WI38 (cell line): ENCODE data around the gene CHEK1.
"Not testable (repeated sequence)": the region's sequence is repeated elsewhere in the genome, so short reads cannot be mapped to it uniquely, and the experiment has no call there.

Experiments used
- H3K4me3 ChIP-seq: 2 replicates; pipeline ENCODE4 v1.5.1; 2011; ENCODE audit warnings: low read depth, mild to moderate bottlenecking, control low read depth, low read length
- TF ChIP-seq, protein P1 (sequence below): IDR thresholded peaks from 2 replicates; pipeline ENCODE4 v1.5.1; 2012; ENCODE audit warnings: low read depth, mild to moderate bottlenecking, control low read depth, low read length

Gene CHEK1

DNA sequence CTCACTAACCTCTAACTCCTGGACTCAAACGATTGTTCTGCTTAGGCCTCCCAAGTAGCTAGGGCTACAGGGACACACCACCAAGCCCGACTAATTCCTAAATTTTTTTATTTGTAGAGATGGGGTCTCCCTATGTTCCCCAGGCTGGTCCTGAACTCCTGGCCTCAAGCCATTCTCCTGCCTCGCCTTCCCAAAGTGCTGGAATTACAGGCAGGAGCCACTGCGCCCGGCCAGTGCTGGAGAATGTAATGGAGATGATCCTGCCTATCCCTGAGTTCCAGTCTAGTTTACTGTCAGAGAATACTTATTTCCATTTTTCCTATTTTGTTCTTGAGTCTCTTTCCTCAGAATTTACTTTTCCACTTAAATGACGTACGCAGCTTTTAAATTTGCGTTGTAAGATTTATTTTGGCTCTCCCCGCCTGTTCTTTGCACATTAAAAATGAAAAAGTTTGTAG is at the start of gene CHEK1:
Gene CHEK1 (plus strand): TSS at position 408 of the 458 bp plus-strand sequence. CDS start 1,606 bp downstream, outside the sequence.
- H3K4me3 ChIP-seq: peak within 1 kb of the TSS; percentile 78
- TF ChIP-seq, protein P1, sequence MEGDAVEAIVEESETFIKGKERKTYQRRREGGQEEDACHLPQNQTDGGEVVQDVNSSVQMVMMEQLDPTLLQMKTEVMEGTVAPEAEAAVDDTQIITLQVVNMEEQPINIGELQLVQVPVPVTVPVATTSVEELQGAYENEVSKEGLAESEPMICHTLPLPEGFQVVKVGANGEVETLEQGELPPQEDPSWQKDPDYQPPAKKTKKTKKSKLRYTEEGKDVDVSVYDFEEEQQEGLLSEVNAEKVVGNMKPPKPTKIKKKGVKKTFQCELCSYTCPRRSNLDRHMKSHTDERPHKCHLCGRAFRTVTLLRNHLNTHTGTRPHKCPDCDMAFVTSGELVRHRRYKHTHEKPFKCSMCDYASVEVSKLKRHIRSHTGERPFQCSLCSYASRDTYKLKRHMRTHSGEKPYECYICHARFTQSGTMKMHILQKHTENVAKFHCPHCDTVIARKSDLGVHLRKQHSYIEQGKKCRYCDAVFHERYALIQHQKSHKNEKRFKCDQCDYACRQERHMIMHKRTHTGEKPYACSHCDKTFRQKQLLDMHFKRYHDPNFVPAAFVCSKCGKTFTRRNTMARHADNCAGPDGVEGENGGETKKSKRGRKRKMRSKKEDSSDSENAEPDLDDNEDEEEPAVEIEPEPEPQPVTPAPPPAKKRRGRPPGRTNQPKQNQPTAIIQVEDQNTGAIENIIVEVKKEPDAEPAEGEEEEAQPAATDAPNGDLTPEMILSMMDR: no peak

DNA sequence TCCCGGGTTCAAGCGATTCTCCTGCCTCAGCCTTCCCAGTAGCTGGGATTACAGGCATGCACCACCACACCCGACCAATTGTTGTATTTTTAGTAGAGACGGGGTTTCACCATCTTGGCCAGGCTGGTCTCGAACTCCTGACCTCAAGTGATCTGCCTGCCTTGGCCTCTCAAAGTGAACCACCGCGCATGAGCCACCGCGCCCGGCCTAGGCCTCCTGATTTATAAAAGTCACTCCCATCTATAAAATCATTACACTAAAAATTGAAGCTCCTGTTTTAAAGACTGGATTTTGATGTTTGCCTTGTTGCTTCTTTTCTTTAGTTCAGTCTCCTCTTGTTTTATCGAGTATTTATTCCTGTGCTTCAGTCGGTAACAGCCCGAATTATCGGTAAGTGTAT is 47.8 kb upstream of the CHEK1 start:
- H3K4me3 ChIP-seq: not testable (repeated sequence)

DNA sequence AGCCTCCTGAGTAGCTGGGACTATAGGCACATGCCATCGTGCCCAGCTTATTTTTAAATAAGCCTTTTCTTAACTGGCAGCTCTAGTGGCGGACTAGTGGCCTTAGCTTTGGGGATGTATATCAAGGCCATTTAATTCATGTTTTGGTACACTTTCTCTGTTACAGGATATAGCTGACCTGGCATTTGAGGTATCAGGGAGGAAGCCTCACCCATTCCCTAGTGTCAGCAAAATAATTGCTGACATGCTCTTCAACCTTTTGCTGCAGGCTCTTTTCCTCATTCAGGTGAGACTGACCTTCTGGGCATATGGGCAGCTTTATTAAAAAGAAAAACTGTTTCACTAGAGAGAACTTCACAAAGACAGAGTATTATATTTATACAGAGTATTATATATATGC is 46.2 kb upstream of the CHEK1 start:
- H3K4me3 ChIP-seq: no peak overlapping the region
- TF ChIP-seq, protein P1: no peak

DNA sequence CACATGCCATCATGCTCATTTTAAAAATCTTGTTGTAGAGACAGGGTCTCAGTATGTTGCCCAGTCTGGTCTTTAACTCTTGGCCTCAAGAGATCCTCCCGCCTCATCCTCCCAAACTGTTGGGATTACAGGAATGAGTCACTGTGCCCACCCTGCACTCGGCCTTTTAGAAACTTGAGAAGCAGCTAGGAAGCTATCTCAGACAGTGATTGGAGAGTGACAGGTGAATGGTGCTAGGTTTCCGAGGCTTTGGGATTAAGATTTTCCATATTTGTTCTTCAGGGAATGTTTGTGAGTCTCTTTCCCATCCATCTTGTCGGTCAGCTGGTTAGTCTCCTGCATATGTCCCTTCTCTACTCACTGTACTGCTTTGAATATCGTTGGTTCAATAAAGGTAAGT is 45.2 kb upstream of the CHEK1 start:
- no peak overlapping the region for H3K4me3 ChIP-seq
- TF ChIP-seq, protein P1: no peak

DNA sequence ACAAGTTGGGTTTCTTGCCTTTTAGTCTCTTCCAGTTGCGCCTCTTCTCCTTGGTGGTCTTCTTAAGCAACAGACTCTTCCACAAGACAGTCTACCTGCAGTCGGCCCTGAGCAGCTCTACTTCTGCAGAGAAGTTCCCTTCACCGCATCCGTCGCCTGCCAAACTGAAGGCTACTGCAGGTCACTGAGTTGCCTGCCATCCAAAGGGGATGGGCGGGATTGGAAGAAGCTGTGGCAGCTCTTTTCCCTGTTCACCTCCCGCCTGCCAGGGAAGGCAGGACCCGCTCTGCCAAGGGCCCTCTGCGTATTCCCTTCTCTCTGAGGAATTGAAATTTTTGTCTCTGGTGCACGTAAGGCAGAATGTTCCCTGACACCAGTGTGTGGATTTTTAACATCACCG is 41.5 kb upstream of the CHEK1 start:
- TF ChIP-seq, protein P1: no peak
- H3K4me3 ChIP-seq: no peak overlapping the region

DNA sequence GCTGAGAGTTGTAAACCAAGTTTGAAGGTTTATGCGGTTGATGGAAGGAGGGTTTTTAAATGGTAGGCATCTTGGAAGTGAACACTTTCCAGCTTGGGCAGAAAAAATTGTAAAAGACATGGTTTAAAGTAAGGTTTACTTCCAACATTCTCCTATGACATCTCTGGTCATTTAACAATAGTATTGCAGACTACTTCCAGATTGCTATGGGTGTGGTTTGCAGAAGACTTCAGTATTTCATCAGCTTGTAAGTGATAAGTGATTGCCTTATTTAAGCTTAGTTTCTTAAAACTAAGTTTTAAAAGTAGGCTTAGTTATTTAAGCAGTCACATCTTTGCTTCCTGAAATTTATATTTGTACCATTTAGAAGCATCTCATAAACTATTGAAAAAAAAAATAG is 39.5 kb upstream of the CHEK1 start:
- TF ChIP-seq, protein P1: no peak
- no peak overlapping the region for H3K4me3 ChIP-seq

DNA sequence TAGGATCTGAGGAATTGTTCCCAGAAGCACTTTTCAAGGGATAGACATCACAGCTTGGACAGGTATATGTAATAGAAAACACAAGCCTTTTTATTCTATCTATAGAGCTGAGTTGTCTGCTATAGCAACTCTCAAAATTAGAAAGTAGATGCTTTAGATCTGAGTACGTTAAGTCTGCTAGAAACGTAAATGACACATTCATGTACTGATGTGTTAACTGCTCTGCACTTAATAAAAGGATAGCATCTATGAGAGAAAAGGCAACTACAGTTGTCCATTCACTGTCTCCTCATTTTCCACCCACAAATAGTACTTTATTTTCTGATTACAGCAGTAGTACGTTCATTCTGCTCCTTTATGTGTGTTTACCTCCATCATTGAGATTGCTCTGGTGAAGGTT is 38.3 kb upstream of the CHEK1 start:
- TF ChIP-seq, protein P1: no peak
- no peak overlapping the region for H3K4me3 ChIP-seq

DNA sequence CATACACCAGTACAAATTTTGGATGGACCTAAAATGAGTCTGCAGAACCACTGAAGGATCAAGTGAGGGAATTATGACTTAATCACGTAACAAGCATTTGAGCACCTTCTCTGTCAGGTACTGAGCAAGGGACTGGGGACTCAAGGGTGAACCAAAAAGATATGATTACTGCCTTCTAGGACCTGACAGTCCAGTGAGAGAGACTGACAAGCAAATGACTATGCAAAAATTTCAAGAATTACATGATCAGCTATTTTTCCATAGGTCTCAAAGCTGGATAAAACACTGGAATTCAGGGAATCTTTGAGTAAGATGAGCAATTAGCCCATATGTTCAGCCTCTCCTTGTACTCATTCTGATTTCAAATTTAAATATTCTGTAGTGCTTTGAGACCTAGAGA is 37.5 kb upstream of the CHEK1 start:
- H3K4me3 ChIP-seq: no peak overlapping the region
- TF ChIP-seq, protein P1: no peak
